BLaER1 (cell line): ENCODE results near the gene GJA4.

Source experiments
- H3K27ac ChIP-seq: shearing (Covaris generic); formaldehyde crosslinking; 2 replicates; pipeline ENCODE4 v1.8.1; 2022
- H3K27me3 ChIP-seq: shearing (Covaris generic); formaldehyde crosslinking; 2 replicates; pipeline ENCODE4 v1.8.1; 2022
- H3K36me3 ChIP-seq: shearing (Covaris generic); formaldehyde crosslinking; 2 replicates; pipeline ENCODE4 v1.8.1; 2022
- H3K4me1 ChIP-seq: shearing (Covaris generic); formaldehyde crosslinking; 2 replicates; pipeline ENCODE4 v1.8.1; 2022
- H3K4me2 ChIP-seq: shearing (Covaris generic); formaldehyde crosslinking; 2 replicates; pipeline ENCODE4 v1.8.1; 2022
- H3K4me3 ChIP-seq: shearing (Covaris generic); formaldehyde crosslinking; 2 replicates; pipeline ENCODE4 v1.8.1; 2022
- H3K9ac ChIP-seq: shearing (Covaris generic); formaldehyde crosslinking; 2 replicates; pipeline ENCODE4 v1.8.1; 2022
- H3K9me3 ChIP-seq: shearing (Covaris generic); formaldehyde crosslinking; 2 replicates; pipeline ENCODE4 v1.8.1; 2022
- H4K20me1 ChIP-seq: shearing (Covaris generic); formaldehyde crosslinking; 2 replicates; pipeline ENCODE4 v1.8.1; 2022
- Cebpa-rat ChIP-seq: shearing (Covaris generic); IDR thresholded peaks from 2 replicates; pipeline ENCODE4 v1.8.1; 2022

The GJA4 gene

GRCh38 chr1:34754964-34755637, 37.7 kb upstream of the GJA4 start, which contains the start of gene GJB5:
Gene GJB5 (plus strand): TSS chr1:34755047. CDS start chr1:34757331, 2,284 bp downstream.
- Histone ChIP-seq H3K9me3 (no peaks in the 10 kb centered on the region), H3K4me1 (no peaks in the 10 kb centered on the region), H3K9ac (no peak within 1 kb of the TSS), H4K20me1 (no peaks in the 10 kb centered on the region), H3K4me2 (no peak within 1 kb of the TSS), H3K27me3 (no peaks in the 10 kb centered on the region), H3K4me3 (no peak within 1 kb of the TSS), H3K27ac (no peak within 1 kb of the TSS), H3K36me3 (no peaks in the 10 kb centered on the region)
- TF ChIP-seq Cebpa-rat: no peak

DNA sequence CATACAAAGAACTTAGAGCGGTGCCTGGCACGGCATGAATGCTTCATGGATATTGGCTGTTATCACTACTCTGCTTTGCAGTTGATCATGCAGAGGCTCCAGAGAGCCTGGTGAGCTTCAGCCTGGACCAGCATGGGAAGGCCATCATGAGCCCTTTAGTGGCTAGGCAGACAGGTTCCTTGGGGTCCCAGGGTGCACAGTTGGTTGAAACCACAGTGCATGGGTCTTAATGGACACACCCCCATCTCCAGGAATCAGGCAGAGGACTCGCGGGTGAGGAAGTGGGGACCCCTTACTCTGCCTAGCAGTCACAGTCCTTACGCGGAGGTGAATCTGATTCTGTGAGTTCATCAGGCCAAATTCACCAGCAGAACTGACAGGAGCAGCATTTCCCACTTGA, 36.8 kb upstream of the GJA4 start:
- Histone ChIP-seq H3K27me3 (no peaks in the 10 kb centered on the region), H3K36me3 (no peaks in the 10 kb centered on the region), H3K9me3 (no peaks in the 10 kb centered on the region), H3K4me3 (no peak overlapping the region), H3K9ac (no peak overlapping the region), H3K4me2 (no peak overlapping the region), H4K20me1 (no peaks in the 10 kb centered on the region), H3K4me1 (no peaks in the 10 kb centered on the region), H3K27ac (no peak overlapping the region)
- no peak for TF ChIP-seq Cebpa-rat

- Histone ChIP-seq H3K4me2 (no peak overlapping the region), H3K27ac (no peak overlapping the region), H3K9ac (no peak overlapping the region), H3K9me3 (no peaks in the 10 kb centered on the region), H3K4me3 (no peak overlapping the region), H3K36me3 (no peaks in the 10 kb centered on the region), H3K4me1 (no peaks in the 10 kb centered on the region), H3K27me3 (no peaks in the 10 kb centered on the region), H4K20me1 (no peaks in the 10 kb centered on the region)
- TF ChIP-seq Cebpa-rat: no peak
These were observed 35.4 kb upstream of the GJA4 start for GRCh38 chr1:34757386-34757785.

- H4K20me1 ChIP-seq: no peaks in the 10 kb centered on the region
- H3K4me1 ChIP-seq: no peaks in the 10 kb centered on the region
- no peak overlapping the region for H3K9ac ChIP-seq
- H3K9me3 ChIP-seq: no peaks in the 10 kb centered on the region
- H3K36me3 ChIP-seq: no peaks in the 10 kb centered on the region
- no peaks in the 10 kb centered on the region for H3K27me3 ChIP-seq
- H3K4me3 ChIP-seq: no peak overlapping the region
- no peak overlapping the region for H3K4me2 ChIP-seq
- no peak overlapping the region for H3K27ac ChIP-seq
- TF ChIP-seq Cebpa-rat: no peak
These were observed 34.0 kb upstream of the GJA4 start for GRCh38 chr1:34758751-34759150.

GRCh38 chr1:34759503-34760357, 33.1 kb upstream of the GJA4 start, which contains the start of gene GJB4:
Gene GJB4 (plus strand): TSS chr1:34759740. CDS start chr1:34761255, 1,515 bp downstream.
- Histone ChIP-seq H3K27me3 (no peaks in the 10 kb centered on the region), H3K4me3 (no peak within 1 kb of the TSS), H3K36me3 (no peaks in the 10 kb centered on the region), H3K27ac (no peak within 1 kb of the TSS), H3K4me1 (no peaks in the 10 kb centered on the region), H3K9ac (no peak within 1 kb of the TSS), H3K4me2 (no peak within 1 kb of the TSS), H4K20me1 (no peaks in the 10 kb centered on the region), H3K9me3 (no peaks in the 10 kb centered on the region)
- TF ChIP-seq Cebpa-rat: no peak

GRCh38 chr1:34761176-34761761, 31.5 kb upstream of the GJA4 start:
- no peaks in the 10 kb centered on the region for H3K27me3 ChIP-seq
- TF ChIP-seq Cebpa-rat: no peak

DNA sequence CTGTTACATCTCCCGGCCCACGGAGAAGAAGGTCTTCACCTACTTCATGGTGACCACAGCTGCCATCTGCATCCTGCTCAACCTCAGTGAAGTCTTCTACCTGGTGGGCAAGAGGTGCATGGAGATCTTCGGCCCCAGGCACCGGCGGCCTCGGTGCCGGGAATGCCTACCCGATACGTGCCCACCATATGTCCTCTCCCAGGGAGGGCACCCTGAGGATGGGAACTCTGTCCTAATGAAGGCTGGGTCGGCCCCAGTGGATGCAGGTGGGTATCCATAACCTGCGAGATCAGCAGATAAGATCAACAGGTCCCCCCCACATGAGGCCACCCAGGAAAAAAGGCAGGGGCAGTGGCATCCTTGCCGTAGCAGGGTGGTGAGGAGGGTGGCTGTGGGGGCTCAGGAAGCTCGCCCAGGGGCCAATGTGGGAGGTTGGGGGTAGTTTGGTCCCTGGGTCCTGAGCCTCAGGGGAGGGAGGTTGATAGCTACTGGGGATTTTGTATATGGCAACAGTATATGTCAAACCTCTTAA, 31.0 kb upstream of the GJA4 start:
- no peak for TF ChIP-seq Cebpa-rat
- H3K36me3 ChIP-seq: no peaks in the 10 kb centered on the region
- H3K4me2 ChIP-seq: no peak overlapping the region
- no peaks in the 10 kb centered on the region for H3K9me3 ChIP-seq
- no peak overlapping the region for H3K9ac ChIP-seq
- H3K27me3 ChIP-seq: no peaks in the 10 kb centered on the region
- H3K27ac ChIP-seq: no peak overlapping the region
- no peaks in the 10 kb centered on the region for H3K4me1 ChIP-seq
- H4K20me1 ChIP-seq: no peaks in the 10 kb centered on the region
- no peak overlapping the region for H3K4me3 ChIP-seq

More at GRCh38 chr1:34761176-34761761, 31.5 kb upstream of the GJA4 start:
- Histone ChIP-seq H3K4me1 (no peaks in the 10 kb centered on the region), H3K4me2 (no peak overlapping the region), H3K4me3 (no peak overlapping the region), H3K9ac (no peak overlapping the region), H3K27ac (no peak overlapping the region), H3K9me3 (no peaks in the 10 kb centered on the region), H3K36me3 (no peaks in the 10 kb centered on the region), H4K20me1 (no peaks in the 10 kb centered on the region)

GRCh38 chr1:34762474-34763141, 30.2 kb upstream of the GJA4 start:
- no peak overlapping the region for H3K4me2 ChIP-seq
- H3K27me3 ChIP-seq: no peaks in the 10 kb centered on the region
- no peaks in the 10 kb centered on the region for H4K20me1 ChIP-seq
- no peak overlapping the region for H3K27ac ChIP-seq
- H3K36me3 ChIP-seq: no peaks in the 10 kb centered on the region
- H3K9me3 ChIP-seq: no peaks in the 10 kb centered on the region
- no peak for TF ChIP-seq Cebpa-rat
- no peak overlapping the region for H3K4me3 ChIP-seq
- no peaks in the 10 kb centered on the region for H3K4me1 ChIP-seq
- no peak overlapping the region for H3K9ac ChIP-seq

GRCh38 chr1:34763142-34763781, 29.5 kb upstream of the GJA4 start:
- Histone ChIP-seq H3K4me1 (no peaks in the 10 kb centered on the region), H3K4me3 (no peak overlapping the region), H3K27ac (no peak overlapping the region), H3K9me3 (no peaks in the 10 kb centered on the region), H3K27me3 (no peaks in the 10 kb centered on the region), H4K20me1 (no peaks in the 10 kb centered on the region), H3K4me2 (no peak overlapping the region), H3K36me3 (no peaks in the 10 kb centered on the region), H3K9ac (no peak overlapping the region)
- no peak for TF ChIP-seq Cebpa-rat
